Measurements from ENCODE around the gene MYO7B.

Gene MYO7B

DNA sequence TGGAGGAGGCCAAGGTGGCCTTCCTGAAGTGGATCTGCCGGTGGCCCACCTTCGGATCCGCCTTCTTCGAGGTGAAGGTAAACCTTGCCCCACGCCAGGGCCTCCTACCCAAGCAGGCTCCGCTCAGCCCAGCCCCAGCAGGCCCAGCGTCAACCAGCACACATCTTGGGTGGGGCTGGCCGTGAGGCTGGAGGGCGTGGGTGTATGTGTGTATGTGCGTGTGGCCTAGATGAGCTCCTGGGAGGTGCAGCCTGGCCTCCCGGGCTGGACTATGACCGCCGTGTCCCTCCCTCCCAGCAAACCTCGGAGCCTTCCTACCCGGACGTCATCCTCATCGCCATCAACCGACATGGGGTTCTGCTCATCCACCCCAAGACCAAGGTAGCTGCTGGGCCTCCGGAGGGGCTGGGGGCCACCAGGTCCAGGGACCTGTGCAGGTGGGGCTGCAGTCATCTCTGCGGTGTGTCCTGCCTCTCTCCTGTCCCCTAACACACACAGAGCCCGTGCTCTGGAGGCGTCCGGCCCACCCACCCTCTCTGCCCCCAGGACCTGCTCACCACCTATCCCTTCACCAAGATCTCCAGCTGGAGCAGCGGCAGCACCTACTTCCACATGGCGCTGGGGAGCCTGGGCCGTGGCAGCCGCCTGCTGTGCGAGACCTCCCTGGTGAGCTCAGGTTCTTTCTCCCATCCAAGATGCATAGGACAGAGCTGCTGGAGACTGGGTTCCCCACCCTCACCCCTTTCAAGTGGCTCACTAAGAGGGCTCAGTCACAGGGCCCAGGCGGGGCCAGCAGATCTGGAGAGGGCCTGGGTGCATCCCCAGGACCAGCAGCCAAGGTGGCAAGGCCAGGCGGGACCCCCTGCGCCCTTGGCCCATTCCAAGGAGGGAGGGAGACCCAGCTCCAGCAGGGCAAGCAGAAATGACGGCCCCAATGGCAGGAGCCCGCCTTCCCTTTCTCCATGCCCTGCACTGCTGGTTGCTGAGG is 101.1 kb downstream of the MYO7B start:
- Histone ChIP-seq H3K4me3 (replicated peaks; ENCODE audit: insufficient read depth, low read length) (no peak overlapping the region), H3K27ac (replicated peaks) (no peak overlapping the region), H3K27me3 (ENCODE audit: insufficient read depth, poor library complexity, severe bottlenecking) (no peaks in the 10 kb centered on the region)
- TF ChIP-seq, protein P1, sequence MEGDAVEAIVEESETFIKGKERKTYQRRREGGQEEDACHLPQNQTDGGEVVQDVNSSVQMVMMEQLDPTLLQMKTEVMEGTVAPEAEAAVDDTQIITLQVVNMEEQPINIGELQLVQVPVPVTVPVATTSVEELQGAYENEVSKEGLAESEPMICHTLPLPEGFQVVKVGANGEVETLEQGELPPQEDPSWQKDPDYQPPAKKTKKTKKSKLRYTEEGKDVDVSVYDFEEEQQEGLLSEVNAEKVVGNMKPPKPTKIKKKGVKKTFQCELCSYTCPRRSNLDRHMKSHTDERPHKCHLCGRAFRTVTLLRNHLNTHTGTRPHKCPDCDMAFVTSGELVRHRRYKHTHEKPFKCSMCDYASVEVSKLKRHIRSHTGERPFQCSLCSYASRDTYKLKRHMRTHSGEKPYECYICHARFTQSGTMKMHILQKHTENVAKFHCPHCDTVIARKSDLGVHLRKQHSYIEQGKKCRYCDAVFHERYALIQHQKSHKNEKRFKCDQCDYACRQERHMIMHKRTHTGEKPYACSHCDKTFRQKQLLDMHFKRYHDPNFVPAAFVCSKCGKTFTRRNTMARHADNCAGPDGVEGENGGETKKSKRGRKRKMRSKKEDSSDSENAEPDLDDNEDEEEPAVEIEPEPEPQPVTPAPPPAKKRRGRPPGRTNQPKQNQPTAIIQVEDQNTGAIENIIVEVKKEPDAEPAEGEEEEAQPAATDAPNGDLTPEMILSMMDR (IDR thresholded peaks at IDR 0.05; ENCODE audit: insufficient read depth, low read length) = no peak
- TF ChIP-seq GABPA (IDR thresholded peaks at IDR 0.05; ENCODE audit: low read depth) = no peak
- no peak for TF ChIP-seq POLR2AphosphoS5 (IDR thresholded peaks at IDR 0.05; ENCODE audit: low read depth)
- DNase-seq (ENCODE audit: low read depth in 1 of 2, low spot score in 1 of 2) = no peak

DNA sequence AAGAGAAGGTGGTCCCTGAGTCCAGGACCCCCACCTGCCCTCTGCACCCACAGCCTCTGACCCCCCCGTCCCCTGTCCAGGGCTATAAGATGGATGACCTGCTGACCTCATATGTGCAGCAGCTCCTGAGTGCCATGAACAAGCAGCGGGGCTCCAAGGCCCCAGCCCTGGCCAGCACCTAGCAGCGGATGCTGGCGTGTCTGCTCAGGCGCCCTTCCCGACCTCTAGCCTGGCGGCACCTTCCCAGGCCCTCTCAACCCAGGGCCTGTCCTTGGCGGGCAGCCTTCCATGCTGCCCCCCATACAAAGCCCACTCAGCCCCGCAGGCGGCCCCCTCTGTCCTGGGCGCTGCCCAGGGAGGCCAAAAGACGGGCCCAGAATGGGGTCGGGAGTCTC is 101.8 kb downstream of the MYO7B start:
- no peak for DNase-seq (ENCODE audit: low read depth in 1 of 2, low spot score in 1 of 2)
- Histone ChIP-seq H3K27me3 (ENCODE audit: insufficient read depth, poor library complexity, severe bottlenecking) (no peaks in the 10 kb centered on the region), H3K27ac (replicated peaks) (no peak overlapping the region), H3K4me3 (replicated peaks; ENCODE audit: insufficient read depth, low read length) (no peak overlapping the region)
- TF ChIP-seq GABPA (IDR thresholded peaks at IDR 0.05; ENCODE audit: low read depth) = no peak
- no peak for TF ChIP-seq SPI1 (IDR thresholded peaks at IDR 0.05; ENCODE audit: borderline replicate concordance, low read depth)
- TF ChIP-seq POLR2AphosphoS5 (IDR thresholded peaks at IDR 0.05; ENCODE audit: low read depth) = no peak
- TF ChIP-seq, protein P1 (IDR thresholded peaks at IDR 0.05; ENCODE audit: insufficient read depth, low read length) = no peak
- TF ChIP-seq, protein P2, sequence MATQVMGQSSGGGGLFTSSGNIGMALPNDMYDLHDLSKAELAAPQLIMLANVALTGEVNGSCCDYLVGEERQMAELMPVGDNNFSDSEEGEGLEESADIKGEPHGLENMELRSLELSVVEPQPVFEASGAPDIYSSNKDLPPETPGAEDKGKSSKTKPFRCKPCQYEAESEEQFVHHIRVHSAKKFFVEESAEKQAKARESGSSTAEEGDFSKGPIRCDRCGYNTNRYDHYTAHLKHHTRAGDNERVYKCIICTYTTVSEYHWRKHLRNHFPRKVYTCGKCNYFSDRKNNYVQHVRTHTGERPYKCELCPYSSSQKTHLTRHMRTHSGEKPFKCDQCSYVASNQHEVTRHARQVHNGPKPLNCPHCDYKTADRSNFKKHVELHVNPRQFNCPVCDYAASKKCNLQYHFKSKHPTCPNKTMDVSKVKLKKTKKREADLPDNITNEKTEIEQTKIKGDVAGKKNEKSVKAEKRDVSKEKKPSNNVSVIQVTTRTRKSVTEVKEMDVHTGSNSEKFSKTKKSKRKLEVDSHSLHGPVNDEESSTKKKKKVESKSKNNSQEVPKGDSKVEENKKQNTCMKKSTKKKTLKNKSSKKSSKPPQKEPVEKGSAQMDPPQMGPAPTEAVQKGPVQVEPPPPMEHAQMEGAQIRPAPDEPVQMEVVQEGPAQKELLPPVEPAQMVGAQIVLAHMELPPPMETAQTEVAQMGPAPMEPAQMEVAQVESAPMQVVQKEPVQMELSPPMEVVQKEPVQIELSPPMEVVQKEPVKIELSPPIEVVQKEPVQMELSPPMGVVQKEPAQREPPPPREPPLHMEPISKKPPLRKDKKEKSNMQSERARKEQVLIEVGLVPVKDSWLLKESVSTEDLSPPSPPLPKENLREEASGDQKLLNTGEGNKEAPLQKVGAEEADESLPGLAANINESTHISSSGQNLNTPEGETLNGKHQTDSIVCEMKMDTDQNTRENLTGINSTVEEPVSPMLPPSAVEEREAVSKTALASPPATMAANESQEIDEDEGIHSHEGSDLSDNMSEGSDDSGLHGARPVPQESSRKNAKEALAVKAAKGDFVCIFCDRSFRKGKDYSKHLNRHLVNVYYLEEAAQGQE (IDR thresholded peaks at IDR 0.05; ENCODE audit: insufficient replicate concordance, low read depth) = no peak

DNA sequence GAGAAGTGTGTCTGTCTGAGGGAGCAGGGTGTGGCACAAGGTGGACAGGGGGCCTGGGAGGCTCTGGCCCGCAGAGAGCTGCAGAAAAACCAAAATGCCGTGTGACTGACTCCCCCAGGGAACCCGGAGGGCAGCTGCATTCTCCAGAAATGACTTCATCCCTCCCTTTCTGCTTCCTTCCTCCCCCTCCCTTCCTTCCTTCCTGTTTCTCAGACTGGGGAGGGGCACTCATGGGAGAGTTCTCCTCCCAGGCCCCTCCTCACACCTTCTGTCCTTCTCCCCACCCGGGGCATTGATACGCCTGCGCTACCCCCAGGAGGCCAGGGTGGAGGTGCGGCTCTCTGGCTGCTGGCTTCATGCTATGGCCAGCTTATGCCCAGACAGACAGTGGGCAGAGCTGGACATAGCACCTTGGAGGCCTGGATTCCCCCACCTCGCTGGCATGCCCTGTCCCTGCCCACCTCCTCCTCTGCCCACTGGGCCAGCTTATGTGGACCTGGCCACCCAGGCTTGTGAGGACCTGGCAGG is 102.3 kb downstream of the MYO7B start:
- 0 out of 2 replicates have a peak, but pooled peaks have one; percentile 4 for TF ChIP-seq SPI1 (IDR thresholded peaks at IDR 0.05; ENCODE audit: borderline replicate concordance, low read depth)
- TF ChIP-seq, protein P1 (IDR thresholded peaks at IDR 0.05; ENCODE audit: insufficient read depth, low read length) = no peak
- Histone ChIP-seq H3K4me3 (replicated peaks; ENCODE audit: insufficient read depth, low read length) (no peak overlapping the region), H3K27ac (replicated peaks) (no peak overlapping the region), H3K27me3 (ENCODE audit: insufficient read depth, poor library complexity, severe bottlenecking) (no peaks in the 10 kb centered on the region)
- peak; percentile 27 to 51 for DNase-seq (ENCODE audit: low read depth in 1 of 2, low spot score in 1 of 2)

DNA sequence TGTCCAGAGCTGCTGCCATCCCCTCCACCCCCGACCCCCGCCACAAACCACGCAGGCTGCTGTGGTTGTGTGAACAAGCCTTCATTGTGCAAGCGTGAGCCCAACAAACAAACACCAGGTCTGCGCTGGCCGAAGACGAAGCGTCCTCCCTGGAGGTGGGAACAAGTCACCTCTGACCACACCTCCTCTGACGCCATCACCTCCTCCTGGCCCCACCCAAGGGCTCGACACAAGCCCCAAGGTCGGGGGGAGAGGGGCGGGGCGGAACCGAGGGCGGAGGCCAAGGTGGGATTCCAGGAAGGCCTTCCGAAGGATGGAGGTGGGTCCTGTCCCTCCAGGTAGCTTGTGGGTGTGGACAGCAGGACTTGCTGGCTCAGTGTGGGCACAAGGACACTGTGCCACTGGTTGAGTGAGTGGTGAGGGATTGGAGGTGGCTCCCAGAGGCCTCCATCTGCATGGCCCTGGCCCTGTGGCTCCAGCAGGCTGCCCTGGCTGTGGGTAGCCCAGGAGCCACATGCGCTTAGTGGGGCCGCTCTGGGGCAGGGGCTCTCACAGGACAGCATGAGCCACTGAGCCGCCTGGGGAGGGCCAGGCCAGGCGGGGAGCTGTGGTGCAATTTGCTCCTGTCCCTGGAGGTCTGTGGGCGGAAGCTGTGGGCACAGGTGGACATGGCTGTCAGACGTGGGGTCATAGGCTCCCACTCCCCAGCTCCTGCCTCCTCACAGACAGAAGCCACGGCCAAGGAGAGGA is 103.1 kb downstream of the MYO7B start:
- no peak overlapping the region for H3K4me3 ChIP-seq (replicated peaks; ENCODE audit: insufficient read depth, low read length)
- H3K27me3 ChIP-seq (ENCODE audit: insufficient read depth, poor library complexity, severe bottlenecking) = no peaks in the 10 kb centered on the region
- DNase-seq (ENCODE audit: low read depth in 1 of 2, low spot score in 1 of 2) = peak in 1 of 2 experiments; percentile 16
- no peak overlapping the region for H3K27ac ChIP-seq (replicated peaks)
- no peak for TF ChIP-seq SPI1 (IDR thresholded peaks at IDR 0.05; ENCODE audit: borderline replicate concordance, low read depth)
- no peak for TF ChIP-seq GABPA (IDR thresholded peaks at IDR 0.05; ENCODE audit: low read depth)
- TF ChIP-seq, protein P2 (IDR thresholded peaks at IDR 0.05; ENCODE audit: insufficient replicate concordance, low read depth) = no peak
- TF ChIP-seq POLR2AphosphoS5 (IDR thresholded peaks at IDR 0.05; ENCODE audit: low read depth) = no peak
- TF ChIP-seq, protein P1 (IDR thresholded peaks at IDR 0.05; ENCODE audit: insufficient read depth, low read length) = no peak
